ENCODE measurements around the gene GUCA1A. TPM values are rescaled to one million over a fixed set of nuclear protein-coding genes. Genes with fewer than 3 reads are reported as not detected.

GUCA1A gene
- total RNA-seq, 1 experiment from 2014 or later, result not detected

GRCh38 chr6:42125663-42126062 lies 47.5 kb upstream of the GUCA1A start:
- Mint-ChIP-seq H3K27ac (ENCODE audit: unreplicated experiment) (peak overlapping the region; percentile 61), H3K4me1 (ENCODE audit: low read depth, unreplicated experiment) (peaks cover 46% of the 10 kb centered on the region), H3K27me3 (ENCODE audit: unreplicated experiment) (no peaks in the 10 kb centered on the region), H3K9me3 (ENCODE audit: low read depth, unreplicated experiment) (no peaks in the 10 kb centered on the region), H3K36me3 (ENCODE audit: insufficient read depth, unreplicated experiment) (peaks cover 91% of the 10 kb centered on the region), H3K4me3 (ENCODE audit: low read depth, unreplicated experiment) (no peak overlapping the region)
- CTCF ChIA-PET, result no interaction called here
- no TSS peak for BruUV-seq (replicated peaks)
- intact Hi-C loops (cut with micrococcal nuclease; ENCODE audit: unreplicated experiment), result no loop called here
- DNase-seq, result no peak
- TF ChIP-seq CTCF (IDR thresholded peaks at IDR 0.05; ENCODE audit: unreplicated experiment), result no peak

- H3K27ac Mint-ChIP-seq (ENCODE audit: unreplicated experiment), result no peak overlapping the region
Measured at GRCh38 chr6:42128460-42129359, 44.5 kb upstream of the GUCA1A start.

DNA sequence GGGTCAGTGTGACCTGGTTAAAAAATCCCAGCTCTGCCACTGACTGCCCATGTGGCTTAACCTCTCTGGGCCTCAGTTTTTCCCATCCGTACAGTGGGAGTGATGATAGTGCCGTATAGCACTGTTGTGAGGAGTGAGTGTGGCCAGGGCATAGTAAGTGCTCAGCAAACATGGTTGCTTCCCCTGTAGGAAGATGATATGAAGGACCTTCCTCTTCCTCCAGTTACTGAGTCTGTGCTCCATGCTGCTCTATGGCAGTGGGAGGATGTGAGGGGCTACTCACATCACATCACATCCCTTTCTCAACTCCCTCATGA lies 43.8 kb upstream of the GUCA1A start:
- Mint-ChIP-seq H3K4me1 (ENCODE audit: low read depth, unreplicated experiment) (peaks cover 38% of the 10 kb centered on the region), H3K36me3 (ENCODE audit: insufficient read depth, unreplicated experiment) (peaks cover 84% of the 10 kb centered on the region), H3K27ac (ENCODE audit: unreplicated experiment) (no peak overlapping the region), H3K9me3 (ENCODE audit: low read depth, unreplicated experiment) (no peaks in the 10 kb centered on the region), H3K4me3 (ENCODE audit: low read depth, unreplicated experiment) (no peak overlapping the region), H3K27me3 (ENCODE audit: unreplicated experiment) (no peaks in the 10 kb centered on the region)
- no peak for TF ChIP-seq CTCF (IDR thresholded peaks at IDR 0.05; ENCODE audit: unreplicated experiment)
- no peak for DNase-seq
- no TSS peak for BruUV-seq (replicated peaks)
- CTCF ChIA-PET, result no interaction called here
- intact Hi-C loops (cut with micrococcal nuclease; ENCODE audit: unreplicated experiment), result no loop called here

More at GRCh38 chr6:42128460-42129359, 44.5 kb upstream of the GUCA1A start:
- Mint-ChIP-seq H3K4me1 (ENCODE audit: low read depth, unreplicated experiment) (peaks cover 38% of the 10 kb centered on the region), H3K9me3 (ENCODE audit: low read depth, unreplicated experiment) (no peaks in the 10 kb centered on the region), H3K36me3 (ENCODE audit: insufficient read depth, unreplicated experiment) (peaks cover 85% of the 10 kb centered on the region), H3K27me3 (ENCODE audit: unreplicated experiment) (no peaks in the 10 kb centered on the region), H3K4me3 (ENCODE audit: low read depth, unreplicated experiment) (no peak overlapping the region)
- TF ChIP-seq CTCF (IDR thresholded peaks at IDR 0.05; ENCODE audit: unreplicated experiment), result no peak
- intact Hi-C loops (cut with micrococcal nuclease; ENCODE audit: unreplicated experiment), result no loop called here
- DNase-seq, result no peak
- CTCF ChIA-PET, result interaction anchor here (0.6 to 0.7 kb wide), 2 partner anchors 26 to 77 kb away, joined by 3 read pairs; no protein-coding TSS in a partner anchor
- BruUV-seq (replicated peaks), result no TSS peak

- no peak for DNase-seq
- no TSS peak for BruUV-seq (replicated peaks)
- Mint-ChIP-seq H3K4me1 (ENCODE audit: low read depth, unreplicated experiment) (peaks cover 36% of the 10 kb centered on the region), H3K27me3 (ENCODE audit: unreplicated experiment) (no peaks in the 10 kb centered on the region), H3K4me3 (ENCODE audit: low read depth, unreplicated experiment) (no peak overlapping the region), H3K36me3 (ENCODE audit: insufficient read depth, unreplicated experiment) (peaks cover 68% of the 10 kb centered on the region), H3K9me3 (ENCODE audit: low read depth, unreplicated experiment) (no peaks in the 10 kb centered on the region), H3K27ac (ENCODE audit: unreplicated experiment) (peak overlapping the region; percentile 93)
- no peak for TF ChIP-seq CTCF (IDR thresholded peaks at IDR 0.05; ENCODE audit: unreplicated experiment)
- intact Hi-C loops (cut with micrococcal nuclease; ENCODE audit: unreplicated experiment), result no loop called here
- CTCF ChIA-PET, result interaction anchor here (0.6 kb wide), 1 partner anchor 13 kb away, joined by 4 read pairs; no protein-coding TSS in a partner anchor
Measured at GRCh38 chr6:42131531-42131930, 41.6 kb upstream of the GUCA1A start.

Measured in Calu3 (cell line).